ENCODE results near the gene DNAJC27. TPM values are rescaled to one million over a fixed set of nuclear protein-coding genes. Genes with fewer than 3 reads are reported as not detected.
A peak's percentile ranks its signal among the peaks of the same experiment; 100 is the strongest.

DNAJC27 gene
- total RNA-seq, 1 donor from 2014 or later: 19.1 TPM

GRCh38 chr2:24928036-24928435 is 43.7 kb downstream of the DNAJC27 start:
- Mint-ChIP-seq H3K9me3 (no peaks in the 10 kb centered on the region), H3K27ac (no peak overlapping the region), H3K4me1 (peaks cover 33% of the 10 kb centered on the region), H3K27me3 (ENCODE audit: insufficient read depth, low read depth) (peaks cover 4% of the 10 kb centered on the region), H3K4me3 (no peak overlapping the region), H3K36me3 (no peaks in the 10 kb centered on the region)
- Histone ChIP-seq H3K4me2 (no peak overlapping the region), H2AFZ (replicated peaks) (no peak overlapping the region), H3K27ac (no peak overlapping the region), H3K9ac (no peak overlapping the region), H4K20me1 (ENCODE audit: low read depth) (no peaks in the 10 kb centered on the region), H3K79me2 (ENCODE audit: low read depth) (no peaks in the 10 kb centered on the region), H3K27me3 (no peaks in the 10 kb centered on the region), H3K36me3 (no peaks in the 10 kb centered on the region), H3F3A (ENCODE audit: low read depth) (peaks cover 20% of the 10 kb centered on the region), H3K4me1 (peaks cover 16% of the 10 kb centered on the region), H3K9me3 (ENCODE audit: low read depth) (no peaks in the 10 kb centered on the region), H3K4me3 (no peak overlapping the region)
- TF ChIP-seq CTCF (IDR thresholded peaks at IDR 0.05) (peak; percentile 26), EZH2phosphoT487 (IDR thresholded peaks at IDR 0.05) (no peak)
- DNase-seq (ENCODE audit: low spot score): no peak

- peak overlapping the region; percentile 40 for H2AFZ ChIP-seq (replicated peaks)
- DNase-seq (ENCODE audit: low spot score): peak; percentile 41
- peaks cover 4% of the 10 kb centered on the region for H3K27me3 Mint-ChIP-seq (ENCODE audit: insufficient read depth, low read depth)
Measured at GRCh38 chr2:24926602-24927252, 45.0 kb downstream of the DNAJC27 start.

GRCh38 chr2:24926220-24926601 is 45.5 kb downstream of the DNAJC27 start:
- DNase-seq (ENCODE audit: low spot score): no peak
- Mint-ChIP-seq H3K36me3 (no peaks in the 10 kb centered on the region), H3K9me3 (no peaks in the 10 kb centered on the region), H3K27ac (no peak overlapping the region), H3K4me3 (no peak overlapping the region), H3K27me3 (ENCODE audit: insufficient read depth, low read depth) (peaks cover 4% of the 10 kb centered on the region), H3K4me1 (peaks cover 31% of the 10 kb centered on the region)
- Histone ChIP-seq H3K4me1 (peaks cover 16% of the 10 kb centered on the region), H3K27me3 (no peaks in the 10 kb centered on the region), H3F3A (ENCODE audit: low read depth) (peaks cover 29% of the 10 kb centered on the region), H3K27ac (no peak overlapping the region), H3K79me2 (ENCODE audit: low read depth) (no peaks in the 10 kb centered on the region), H2AFZ (replicated peaks) (no peak overlapping the region), H3K9me3 (ENCODE audit: low read depth) (no peaks in the 10 kb centered on the region), H3K9ac (no peak overlapping the region), H4K20me1 (ENCODE audit: low read depth) (no peaks in the 10 kb centered on the region), H3K4me3 (no peak overlapping the region), H3K4me2 (no peak overlapping the region), H3K36me3 (no peaks in the 10 kb centered on the region)
- TF ChIP-seq EZH2 (IDR thresholded peaks at IDR 0.05): no peak
- TF ChIP-seq EZH2phosphoT487 (IDR thresholded peaks at IDR 0.05): no peak
- no peak for TF ChIP-seq CTCF (IDR thresholded peaks at IDR 0.05)

More at GRCh38 chr2:24926602-24927252, 45.0 kb downstream of the DNAJC27 start:
- Histone ChIP-seq H3K4me1 (peaks cover 16% of the 10 kb centered on the region), H3K36me3 (no peaks in the 10 kb centered on the region), H3K27me3 (no peaks in the 10 kb centered on the region), H3K4me2 (peak overlapping the region; percentile 22), H3K27ac (no peak overlapping the region), H3K9ac (no peak overlapping the region), H4K20me1 (ENCODE audit: low read depth) (no peaks in the 10 kb centered on the region), H3K4me3 (no peak overlapping the region), H3F3A (ENCODE audit: low read depth) (peaks cover 25% of the 10 kb centered on the region), H3K9me3 (ENCODE audit: low read depth) (no peaks in the 10 kb centered on the region), H3K79me2 (ENCODE audit: low read depth) (no peaks in the 10 kb centered on the region)
- Mint-ChIP-seq H3K4me3 (no peak overlapping the region), H3K27ac (no peak overlapping the region), H3K36me3 (no peaks in the 10 kb centered on the region), H3K9me3 (no peaks in the 10 kb centered on the region), H3K4me1 (peaks cover 33% of the 10 kb centered on the region)
- no peak for TF ChIP-seq EZH2 (IDR thresholded peaks at IDR 0.05)
- TF ChIP-seq CTCF (IDR thresholded peaks at IDR 0.05): no peak
- TF ChIP-seq EZH2phosphoT487 (IDR thresholded peaks at IDR 0.05): no peak
